Measurements from ENCODE around the gene CTRB1.
"Not testable (repeated sequence)": the region's sequence is repeated elsewhere in the genome, so short reads cannot be mapped to it uniquely, and the experiment has no call there.

CTRB1 gene

GRCh38 chr16:75242436-75243078 is 23.8 kb downstream of the CTRB1 start:
- DNase-seq: not testable (repeated sequence)

GRCh38 chr16:75243667-75244224 is 25.0 kb downstream of the CTRB1 start:
- DNase-seq: no peak

DNA sequence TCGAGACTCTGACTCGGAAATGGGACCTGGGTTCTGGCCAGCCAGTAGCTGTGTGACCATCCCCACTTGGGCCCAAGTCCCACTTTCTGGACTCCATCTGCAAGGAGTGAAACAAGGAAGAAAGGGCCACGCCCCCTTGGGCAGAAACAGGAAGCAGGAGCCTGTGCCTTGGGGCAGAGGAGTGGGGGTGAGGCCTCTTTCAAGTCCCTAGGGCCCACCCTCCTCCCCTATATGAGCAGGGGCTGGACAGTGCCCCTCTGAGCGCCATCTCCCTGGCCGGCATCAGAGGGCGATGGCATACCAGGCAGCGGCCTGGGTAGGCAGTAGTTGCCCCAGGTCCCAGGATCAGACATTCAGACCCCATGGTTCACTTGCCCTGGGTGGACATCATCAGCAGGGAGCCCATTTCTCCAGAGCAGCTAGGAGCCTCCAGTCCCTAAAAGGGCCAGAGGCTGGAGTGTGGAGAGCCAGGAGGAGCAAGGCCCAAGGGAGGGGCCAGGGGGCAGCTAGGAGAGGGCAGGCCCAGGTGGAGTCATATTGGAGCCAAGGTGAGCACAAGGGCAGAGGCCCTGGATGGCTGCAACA is 25.5 kb downstream of the CTRB1 start:
- no peak for DNase-seq

GRCh38 chr16:75244844-75245758 is 26.3 kb downstream of the CTRB1 start:
- DNase-seq: no peak

- DNase-seq: no peak
Observed at GRCh38 chr16:75246504-75247205, 27.9 kb downstream of the CTRB1 start.

DNA sequence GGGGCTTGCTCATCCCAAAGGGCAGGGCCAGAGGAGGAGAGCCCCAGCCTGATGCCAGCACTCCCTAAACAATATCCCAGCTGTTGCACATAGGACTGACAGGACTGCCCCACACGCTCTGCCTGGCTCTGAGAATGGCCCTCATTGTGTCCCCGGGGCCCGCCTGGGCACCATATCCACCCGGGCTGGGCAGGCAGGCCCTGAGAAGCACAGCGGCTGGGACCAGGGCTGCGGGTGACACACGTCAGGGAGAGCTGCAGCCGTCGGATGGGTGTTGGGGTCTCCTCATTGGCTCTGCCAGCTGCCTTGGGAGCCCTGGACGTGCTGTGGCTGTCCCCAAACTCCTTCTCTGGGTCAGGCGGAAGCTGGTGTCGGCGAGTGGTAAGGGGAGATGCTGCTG is 28.5 kb downstream of the CTRB1 start:
- DNase-seq: no peak

DNA sequence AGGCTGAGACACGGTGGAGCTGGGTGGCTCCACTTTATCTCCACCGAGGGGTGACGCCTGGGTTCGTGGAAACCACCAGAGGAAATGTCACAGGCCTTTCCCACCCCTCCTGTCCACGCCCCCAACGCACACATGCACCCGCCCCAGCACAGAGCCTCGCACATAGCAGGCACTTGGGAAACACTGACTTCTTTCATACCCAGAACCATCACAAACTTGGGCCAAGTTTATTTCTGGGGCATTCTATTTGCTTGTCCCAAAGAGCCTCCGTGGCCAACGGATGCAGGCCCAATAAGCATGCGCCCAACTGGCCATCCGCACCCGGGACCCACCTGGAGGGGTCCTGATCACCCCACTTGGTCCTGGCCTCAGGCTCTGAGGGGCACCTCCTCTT is 29.4 kb downstream of the CTRB1 start:
- no peak for DNase-seq

DNA sequence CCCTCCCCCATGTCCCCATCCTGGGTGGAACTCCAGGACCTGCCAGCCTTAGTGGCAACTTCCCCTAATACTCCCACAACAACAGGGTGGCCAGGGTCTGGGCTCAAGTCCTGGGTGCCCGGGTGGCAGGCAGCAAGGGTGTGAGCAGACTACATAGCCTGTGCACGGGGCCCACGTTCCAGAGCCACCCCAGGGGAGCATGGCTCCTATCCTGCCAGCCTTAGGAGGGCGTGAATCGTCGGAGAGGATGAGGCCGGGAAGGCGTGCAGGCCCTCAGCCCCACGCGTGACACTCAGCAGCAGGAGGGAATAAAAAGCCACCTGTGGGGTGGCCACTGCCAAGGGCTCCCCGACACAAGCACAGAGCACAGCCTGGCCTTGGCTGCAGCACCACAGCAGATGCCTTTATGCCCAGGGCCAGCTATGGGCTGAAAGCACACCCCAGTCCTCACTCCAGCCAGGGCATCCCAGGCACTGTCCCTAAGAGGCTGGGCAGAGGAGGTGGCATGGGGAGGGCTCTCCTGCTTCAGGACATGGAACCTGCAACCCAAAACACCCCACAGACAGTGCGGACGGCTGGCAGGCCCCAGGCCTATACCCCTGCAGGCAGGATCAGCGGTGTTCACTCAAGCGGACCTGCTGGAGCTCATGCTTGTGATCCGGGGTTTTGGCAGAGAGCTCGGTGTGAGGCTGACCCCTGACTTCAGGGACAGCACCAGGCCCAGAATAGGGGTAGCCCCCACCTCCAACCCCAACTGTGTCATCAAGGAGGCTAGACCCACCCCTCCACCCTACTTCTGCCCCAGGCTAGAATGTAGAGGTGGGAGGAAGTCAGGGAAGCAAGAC is 30.0 kb downstream of the CTRB1 start:
- DNase-seq: no peak

DNA sequence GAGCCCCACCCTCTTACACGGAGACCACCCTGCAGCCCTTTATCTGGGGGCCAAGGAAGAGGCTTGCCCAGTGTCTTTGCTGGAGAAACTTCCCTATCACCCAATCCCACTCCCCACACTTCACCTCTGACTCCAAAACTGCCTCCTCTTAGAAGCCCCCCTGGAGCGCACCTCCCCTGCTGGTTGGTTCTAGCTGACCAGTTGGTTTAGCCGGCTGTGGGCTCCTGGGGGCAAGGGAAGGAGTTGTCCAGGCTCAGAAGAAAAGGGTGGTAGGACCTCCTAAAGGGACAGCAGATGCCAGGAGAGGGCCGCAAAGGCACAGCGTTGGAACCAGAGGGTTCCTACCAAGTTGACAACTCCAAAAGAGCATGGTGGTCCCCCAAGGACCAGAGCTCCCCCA is 30.7 kb downstream of the CTRB1 start:
- DNase-seq: no peak

DNA sequence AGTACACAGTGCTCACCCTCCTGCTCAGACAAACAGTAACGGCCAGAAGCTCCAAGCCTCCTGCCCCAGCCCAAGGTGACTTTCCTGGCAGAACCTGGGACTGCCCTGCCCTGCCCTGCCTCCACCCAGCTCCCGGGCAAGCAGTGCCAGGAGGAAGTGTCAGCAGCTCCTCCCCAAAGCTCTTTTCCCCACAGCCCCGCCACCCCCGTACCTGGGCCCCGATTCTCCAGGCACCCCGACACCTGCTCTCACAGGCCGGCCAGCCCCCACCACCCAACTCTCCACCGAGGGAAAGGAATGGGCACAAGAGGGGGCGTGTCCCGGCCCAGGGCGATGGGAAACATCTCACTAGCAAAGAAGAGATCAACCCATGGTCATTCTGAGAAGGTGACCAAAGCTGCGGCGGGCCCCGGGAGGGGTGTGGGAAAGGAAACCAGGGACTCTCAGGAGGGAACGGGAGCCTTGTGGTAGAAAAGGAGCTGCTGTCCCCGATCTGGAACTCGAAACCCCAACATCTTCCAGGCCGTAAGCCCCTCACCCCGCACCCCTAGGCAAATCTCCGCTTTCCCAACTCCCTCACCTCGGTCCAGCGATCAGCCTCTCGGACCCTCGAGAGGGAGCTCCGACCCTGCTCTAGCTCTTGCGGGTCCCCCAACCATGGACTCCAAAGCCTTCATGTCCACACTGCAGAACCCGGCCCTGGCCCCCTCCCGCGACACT is 31.5 kb downstream of the CTRB1 start:
- no peak for DNase-seq

GRCh38 chr16:75250809-75251279 is 32.1 kb downstream of the CTRB1 start:
- no peak for DNase-seq

- no peak for DNase-seq
Observed at GRCh38 chr16:75251280-75252048, 32.7 kb downstream of the CTRB1 start, which contains the start of gene BCAR1. TSS of gene BCAR1 (minus strand) at chr16:75251624. CDS start at chr16:75251482, 142 bp downstream.

DNA sequence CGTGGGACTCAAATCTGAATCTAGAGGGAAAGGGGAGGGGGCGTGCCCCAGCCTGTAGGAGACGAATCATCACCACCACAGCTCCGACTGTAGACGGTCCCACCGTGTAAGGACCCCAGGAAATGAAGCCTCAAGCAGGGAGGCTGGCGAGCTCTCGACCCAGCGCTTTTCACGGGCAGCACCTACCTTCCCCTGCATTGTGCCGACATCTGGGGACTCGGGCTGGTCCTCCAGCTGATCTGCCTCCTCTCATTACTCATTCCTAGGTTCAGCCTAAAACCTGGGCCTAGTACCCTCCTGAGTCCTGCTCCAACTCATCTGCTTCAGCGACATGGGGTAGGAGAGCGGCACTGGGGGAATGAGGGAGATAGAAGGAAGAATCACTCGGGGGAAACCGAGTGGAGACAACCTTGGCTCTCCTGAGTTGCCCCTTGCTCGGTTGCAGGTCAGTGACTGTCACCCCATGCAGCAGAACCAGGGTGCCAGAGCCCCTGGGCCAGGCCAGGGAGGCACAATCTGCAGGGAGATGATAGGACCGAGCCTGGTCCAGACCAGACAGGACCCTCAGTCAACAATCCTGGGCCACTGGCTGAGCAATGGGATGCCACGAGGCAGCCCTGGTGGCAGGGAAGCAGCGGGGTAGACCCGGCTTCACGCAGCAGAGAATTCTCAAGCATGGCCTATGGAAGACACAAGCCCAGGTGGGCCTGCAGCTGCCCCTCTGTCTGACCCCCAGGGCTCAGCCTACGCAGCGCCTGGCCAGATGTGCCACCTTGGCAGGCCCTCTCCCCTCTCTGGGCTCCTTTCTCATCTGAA is 33.5 kb downstream of the CTRB1 start:
- no peak for DNase-seq

- DNase-seq: no peak
Observed at GRCh38 chr16:75252946-75253911, 34.4 kb downstream of the CTRB1 start.

DNA sequence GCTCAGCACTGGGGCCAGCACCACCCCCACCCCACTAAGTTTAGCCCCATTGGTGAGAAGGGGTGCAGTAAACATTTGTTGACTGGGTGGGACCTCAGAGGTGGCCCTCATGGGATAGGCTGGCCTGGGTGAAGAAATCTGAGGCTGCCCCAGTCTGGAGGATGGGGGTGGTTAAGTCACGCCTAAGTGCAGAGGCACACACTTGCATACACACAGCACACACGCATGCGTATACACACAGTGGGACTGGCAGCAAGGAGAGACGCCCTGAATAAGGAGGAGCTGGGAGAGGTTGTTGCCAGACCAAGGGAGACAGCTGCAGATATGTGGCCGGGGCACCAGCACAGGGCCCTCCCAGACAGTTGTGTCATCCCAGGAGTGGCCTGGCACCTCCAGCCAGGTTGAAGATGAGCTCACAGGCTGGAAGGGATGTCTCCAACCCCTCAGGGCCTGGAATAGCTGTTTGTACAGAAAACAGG is 35.6 kb downstream of the CTRB1 start:
- no peak for DNase-seq

- no peak for DNase-seq
Observed at GRCh38 chr16:75256059-75256571, 37.3 kb downstream of the CTRB1 start.

DNA sequence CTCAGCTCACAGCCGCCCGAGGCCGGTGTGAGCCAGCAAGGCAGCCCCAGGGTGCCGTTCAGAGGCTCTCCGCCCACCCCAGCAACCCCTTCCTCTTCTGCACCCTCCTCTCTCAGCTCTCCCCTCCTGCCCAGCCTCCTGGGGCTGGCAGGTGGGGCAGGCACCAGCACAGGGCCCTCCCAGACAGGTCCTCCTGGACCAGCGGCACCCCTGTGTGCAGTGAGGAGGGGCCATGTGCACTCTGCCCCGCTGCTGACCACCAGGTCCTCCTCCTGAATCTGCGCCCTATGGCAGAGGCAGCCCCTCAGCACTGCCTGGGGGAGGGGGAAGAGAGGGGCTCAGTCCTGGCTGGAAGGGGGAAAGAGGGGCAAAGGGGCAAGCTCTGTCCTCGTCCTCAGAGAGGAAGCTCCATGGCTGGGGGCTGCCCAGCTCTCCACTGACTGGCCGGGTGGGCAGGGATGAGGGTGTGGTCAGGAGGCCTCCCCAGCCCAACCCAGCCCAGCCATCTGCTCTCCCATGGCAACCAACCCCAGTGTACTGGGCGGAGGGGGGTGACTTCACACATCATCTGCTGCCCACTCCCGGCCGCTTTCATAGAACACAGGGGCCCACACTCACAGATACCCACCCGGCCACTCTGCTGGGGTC is 38.0 kb downstream of the CTRB1 start:
- no peak for DNase-seq
